Suppressor macrophage treated with lipopolysaccharide for 4 hours (primary cell): Measurements from ENCODE around the gene APOL1.
"Not testable (repeated sequence)": the region's sequence is repeated elsewhere in the genome, so short reads cannot be mapped to it uniquely, and the experiment has no call there.

Experiments
- DNase-seq: peaks from one replicate; pipeline ENCODE4 v3.0.0-alpha.2; 2020

Gene APOL1

DNA sequence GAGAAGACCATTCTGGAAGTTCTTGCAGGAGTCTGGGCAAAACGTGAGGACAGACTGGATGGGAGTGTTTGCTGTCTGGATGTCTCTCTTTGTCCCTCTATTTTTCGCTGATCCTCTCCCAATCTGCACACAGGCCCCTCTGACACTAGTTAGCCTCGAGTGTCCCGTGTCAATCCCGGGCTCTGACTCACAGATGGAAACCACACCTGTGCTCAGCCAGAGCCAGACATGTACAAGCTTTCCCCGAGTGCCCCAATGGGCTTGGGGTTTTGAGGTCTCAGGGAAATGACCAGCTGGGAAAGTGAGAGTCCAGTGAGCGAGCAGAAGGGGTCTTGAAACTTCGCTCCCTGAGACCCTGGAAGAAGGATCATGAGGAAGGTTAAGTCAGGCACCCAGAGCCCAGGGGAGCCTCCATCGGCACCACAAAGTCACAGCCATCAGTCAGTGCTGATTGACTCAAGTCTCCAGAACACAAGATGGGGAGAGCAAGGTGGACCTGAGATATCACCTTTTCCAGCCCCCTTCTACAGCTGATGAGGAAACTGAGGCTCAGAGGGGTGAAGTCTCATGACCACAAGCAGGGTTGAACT lies 27.5 kb upstream of the APOL1 start:
- no peak for DNase-seq

DNA sequence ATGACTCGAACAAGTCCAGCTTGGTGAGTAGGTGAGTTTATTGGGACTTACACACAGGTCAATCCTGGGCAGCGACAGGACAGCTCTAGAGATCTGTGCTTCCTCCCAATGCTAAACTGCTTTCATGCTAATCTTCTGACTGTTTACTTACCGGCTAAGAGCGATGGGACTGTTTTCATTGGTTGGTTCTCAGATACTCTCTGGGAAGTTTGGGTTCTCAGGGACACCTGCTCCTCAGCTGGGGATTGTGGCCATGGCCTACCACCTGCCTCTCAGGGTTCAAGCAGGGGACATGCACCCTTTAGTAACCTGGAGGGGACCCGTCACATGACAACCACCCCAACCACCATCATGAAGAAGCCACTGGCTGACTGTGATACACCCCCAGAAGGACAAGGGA lies 26.7 kb upstream of the APOL1 start:
- DNase-seq = no peak

DNA sequence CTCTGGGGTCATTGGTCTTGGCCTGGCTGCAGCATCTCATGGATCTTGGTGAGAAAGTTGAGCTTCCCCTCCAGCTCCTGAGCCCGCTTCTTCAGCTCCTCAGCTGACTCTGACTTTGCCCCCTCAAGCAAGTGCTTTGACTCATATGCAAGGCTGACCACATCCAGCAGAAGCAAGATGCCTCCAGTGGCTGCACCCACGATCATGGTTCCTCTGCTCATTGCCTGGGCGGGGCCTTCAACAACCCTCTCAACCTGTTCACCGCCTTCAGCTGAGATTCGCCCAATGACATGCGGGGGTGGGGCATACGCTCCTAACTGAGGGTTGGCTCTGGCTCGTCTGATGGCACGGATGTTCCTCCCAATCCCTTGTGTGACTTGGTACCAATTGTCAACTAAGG lies 25.5 kb upstream of the APOL1 start:
- DNase-seq = peak; percentile 28

DNA sequence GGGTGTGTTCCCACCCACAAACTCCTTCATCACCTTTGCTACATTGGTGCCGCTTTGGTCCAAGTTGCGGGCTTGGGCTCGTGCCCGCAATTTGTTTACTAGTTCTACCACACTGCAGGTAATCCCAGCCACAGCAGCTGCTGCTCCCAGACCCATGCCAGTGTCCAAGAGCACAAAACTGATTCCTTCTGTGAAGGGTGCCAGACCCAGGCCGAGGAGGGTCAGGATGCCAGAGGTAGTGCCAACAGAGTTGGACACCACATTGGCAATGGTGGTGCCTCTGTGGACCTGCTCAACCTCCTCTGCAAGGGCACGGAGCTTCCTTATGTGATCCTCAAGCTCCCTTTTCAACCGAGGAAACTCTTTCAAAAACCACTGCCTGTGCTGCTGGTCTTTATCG lies 25.1 kb upstream of the APOL1 start:
- no peak for DNase-seq

DNA sequence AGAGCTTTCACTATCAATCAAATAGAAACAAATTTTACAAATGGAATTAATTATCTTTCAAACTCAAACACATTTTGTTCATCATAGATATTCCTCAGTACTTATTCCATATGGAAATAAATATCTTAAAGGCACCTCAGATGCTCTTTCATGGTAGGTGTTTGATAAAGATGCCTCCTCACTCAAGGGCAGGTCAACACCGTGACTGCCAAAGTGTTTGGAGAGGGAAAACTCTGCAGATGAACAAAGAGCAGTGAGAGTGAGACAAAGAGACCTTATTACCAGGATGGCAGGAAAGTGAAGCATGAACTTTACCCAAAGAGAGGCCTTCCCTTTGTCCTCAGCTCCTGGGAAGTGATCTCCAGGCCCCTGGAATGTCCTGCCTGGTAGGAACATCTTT lies 24.6 kb upstream of the APOL1 start:
- not testable (repeated sequence) for DNase-seq

DNA sequence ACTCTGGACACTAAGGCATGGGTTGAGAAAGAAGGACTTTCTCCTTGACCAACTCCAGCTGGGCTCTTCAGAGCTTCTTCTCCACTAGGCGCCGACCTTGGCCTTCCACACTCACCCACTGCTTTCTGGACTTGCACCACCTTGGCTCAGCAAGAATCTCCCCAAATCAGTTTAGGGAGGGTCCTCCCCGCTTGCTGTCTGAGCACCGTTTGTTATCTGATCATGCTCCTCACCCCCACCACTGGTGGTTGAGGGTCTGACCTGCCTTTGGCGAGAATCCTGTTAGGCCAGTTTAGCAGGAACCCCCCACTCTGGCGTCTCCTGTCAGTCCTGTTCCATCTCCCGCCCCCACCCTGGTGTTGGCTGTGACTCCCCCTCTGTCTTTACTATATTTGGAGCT lies 24.0 kb upstream of the APOL1 start:
- DNase-seq = no peak

DNA sequence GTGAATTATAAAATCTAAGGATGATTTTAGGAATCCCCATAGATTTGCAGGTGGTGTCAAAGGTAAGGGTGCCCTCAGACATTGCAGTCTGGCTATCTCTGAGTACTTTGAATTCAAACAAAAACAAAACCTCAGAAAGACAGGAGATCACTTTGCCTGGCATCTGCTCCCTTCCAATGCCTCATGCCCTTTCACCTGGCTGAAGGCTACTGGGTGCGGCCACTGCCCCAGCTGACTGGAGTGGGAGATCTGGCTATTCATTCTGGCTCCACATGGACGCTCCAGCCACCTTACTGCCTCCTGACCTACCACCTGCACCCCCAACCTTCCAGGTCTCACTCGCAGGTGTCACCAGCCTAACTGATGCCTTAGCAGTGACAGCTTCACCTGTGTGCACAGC lies 23.3 kb upstream of the APOL1 start:
- DNase-seq = not testable (repeated sequence)

DNA sequence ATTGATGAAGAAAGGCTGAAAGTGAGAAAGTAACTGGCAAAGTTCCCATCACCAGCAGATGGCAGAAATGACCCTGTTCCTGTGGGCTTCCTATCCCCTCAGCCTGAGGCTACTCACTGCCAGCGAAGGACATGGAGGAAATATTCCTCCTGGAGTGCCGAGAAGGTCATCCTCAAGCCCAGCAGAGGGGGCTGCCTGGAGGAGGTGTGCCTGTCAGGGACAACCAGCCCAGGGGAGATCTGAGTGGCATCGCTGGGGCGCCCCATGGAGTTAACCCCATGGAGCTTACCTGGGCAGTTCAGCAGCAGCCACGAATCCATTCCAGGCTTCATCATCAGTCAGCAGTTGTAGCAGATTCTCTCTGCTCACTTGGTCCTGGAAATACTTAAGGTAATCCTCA lies 21.9 kb upstream of the APOL1 start:
- DNase-seq = not testable (repeated sequence)

DNA sequence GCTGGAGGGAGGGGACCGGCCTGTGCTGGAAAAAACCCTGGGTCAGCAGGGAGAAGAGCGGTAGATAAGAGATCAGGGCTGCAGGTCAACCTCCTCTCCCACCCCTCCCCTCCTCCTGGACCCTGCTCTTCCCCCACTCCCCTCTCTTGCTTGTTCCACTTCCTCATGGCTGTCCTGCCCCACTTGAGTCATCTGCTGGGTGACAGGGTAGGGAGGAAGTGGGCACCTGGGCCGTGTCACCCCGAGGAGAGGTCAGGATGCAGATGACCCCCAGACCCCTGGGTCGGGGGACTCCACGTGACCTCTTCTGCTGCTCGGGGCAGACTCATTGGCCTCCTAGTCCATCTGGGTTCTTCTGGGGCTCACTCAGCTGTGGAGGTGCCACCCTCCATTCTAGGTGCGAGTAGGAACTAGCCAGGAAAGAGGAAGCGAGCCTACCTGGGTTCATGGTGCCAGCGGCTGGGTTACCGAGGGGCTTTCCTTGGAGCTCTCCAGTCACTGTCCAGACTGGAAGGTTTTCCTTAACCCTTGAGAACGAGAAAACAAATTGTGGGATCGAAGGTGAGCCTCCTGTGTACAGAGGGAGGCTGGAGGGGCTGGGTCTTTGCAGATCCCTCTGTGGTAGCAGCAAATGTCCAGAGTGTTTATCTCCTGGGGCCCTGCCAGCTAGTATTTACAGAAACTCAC lies 20.1 kb upstream of the APOL1 start:
- no peak for DNase-seq

DNA sequence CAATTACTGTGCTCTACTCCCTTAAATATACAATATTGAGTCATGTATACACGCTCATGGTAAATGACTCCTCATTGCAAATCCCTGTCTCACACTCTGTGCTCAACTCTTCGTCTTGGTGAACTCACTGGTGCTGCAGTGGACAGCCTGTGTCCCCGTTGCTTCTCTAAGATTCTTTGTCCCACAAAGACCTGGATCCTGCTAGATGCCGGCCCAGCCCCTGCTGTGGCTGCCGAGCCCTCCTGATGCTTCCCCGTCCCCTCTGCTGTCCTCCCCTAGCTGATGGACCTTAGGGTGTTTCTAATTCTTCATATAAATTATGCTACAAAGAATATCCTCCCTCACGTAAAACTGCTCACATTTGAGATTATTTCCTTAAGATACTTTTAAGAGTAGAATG lies 19.1 kb upstream of the APOL1 start:
- no peak for DNase-seq

DNA sequence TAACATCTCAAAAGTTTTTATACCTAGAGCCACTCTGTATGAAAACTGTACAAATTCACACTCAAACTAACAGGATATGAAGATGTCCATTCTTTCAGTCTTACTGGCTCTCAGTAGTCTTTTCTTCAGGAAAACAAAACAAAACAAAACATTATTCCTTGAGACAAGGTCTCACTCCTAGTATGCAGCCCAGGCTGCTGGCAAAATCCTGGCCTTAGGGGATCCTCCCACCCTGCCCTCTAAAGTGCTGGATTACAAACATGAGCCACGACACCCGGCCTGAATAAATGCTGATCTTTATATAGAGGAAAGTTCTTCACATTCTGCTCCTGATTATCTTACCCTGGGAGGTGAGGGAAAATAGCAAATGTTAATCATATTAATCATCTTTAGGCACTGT lies 18.7 kb upstream of the APOL1 start:
- no peak for DNase-seq

DNA sequence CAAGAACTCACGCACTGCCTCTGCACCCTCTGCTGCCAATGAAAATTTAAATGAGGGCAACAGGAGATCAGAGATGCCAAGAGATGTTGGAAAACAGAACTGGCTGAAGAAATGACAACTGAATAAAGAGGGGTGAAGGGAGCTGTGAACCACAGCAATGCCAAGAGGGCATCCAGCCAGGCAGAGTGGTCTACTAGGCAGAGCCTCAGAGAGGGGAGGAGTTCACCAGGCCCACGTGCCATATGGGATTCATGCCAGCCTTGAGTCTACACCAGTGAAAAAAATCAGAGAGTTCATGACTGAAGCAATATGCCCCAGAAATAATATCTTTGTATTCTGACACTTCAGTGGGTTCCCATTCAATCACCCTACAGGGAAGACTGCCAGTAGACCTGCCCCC lies 18.0 kb upstream of the APOL1 start:
- no peak for DNase-seq

DNA sequence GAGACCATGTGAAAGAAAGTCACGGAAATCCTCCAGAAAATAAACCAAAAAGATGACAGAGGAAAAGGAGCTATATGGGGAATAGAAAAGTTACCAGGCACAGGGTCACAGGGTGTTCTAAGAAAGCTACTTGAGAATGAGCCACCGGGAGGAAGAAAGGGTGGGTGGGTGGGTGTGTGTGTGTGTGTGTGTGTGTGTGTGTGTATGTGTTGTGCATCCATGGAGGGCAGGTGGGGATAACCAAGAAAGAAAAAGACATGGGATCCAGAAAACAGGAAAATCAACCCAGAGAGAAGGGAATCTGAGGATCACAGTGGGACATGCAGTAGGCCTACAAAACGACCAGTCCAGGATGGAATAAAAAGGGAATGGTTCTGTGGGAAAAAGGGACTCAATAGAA lies 17.3 kb upstream of the APOL1 start:
- DNase-seq = no peak

DNA sequence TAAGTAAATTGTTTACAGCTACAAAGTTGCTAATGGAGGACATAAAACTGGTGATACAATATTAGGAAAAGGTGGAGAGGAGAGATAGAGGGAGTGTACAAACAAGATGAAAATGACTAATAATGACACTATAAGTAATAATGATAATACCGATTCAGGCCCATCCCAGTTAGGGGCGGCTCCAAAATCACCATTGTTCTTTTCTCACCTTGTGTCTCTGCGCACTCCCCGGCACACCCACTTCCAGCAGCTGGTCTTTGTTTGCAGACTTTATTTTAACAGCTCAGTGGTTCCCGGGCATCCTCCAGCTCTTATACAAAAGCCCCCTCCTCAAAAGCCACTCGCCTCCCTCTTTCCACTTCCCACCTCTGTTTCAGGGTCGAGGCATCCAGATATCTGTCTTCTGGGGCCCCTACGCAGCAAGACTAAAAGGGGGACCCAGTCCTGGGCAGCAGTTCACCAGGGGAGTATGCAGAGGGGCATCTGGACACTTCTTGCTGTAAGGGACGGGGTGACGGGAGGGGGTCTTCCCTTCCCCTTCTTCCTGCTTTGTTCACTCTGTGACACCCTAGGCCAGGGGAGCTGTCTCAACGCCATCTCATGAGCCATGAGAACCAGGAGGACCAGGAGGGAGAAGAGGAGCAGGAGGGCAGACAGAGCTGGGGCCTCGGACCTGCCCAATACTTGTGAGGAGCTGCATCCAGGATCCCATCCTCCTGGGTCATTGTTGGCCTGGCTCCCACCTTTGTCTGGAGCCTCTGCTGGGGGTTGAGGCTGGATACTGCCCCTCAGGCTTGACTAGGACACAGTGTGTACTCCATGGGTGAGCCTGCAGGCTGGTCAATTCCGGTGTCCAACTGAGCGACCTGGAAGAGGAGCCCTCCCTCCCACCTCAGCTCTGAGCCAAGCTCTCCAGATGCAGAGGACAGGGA lies 16.3 kb upstream of the APOL1 start:
- no peak for DNase-seq

DNA sequence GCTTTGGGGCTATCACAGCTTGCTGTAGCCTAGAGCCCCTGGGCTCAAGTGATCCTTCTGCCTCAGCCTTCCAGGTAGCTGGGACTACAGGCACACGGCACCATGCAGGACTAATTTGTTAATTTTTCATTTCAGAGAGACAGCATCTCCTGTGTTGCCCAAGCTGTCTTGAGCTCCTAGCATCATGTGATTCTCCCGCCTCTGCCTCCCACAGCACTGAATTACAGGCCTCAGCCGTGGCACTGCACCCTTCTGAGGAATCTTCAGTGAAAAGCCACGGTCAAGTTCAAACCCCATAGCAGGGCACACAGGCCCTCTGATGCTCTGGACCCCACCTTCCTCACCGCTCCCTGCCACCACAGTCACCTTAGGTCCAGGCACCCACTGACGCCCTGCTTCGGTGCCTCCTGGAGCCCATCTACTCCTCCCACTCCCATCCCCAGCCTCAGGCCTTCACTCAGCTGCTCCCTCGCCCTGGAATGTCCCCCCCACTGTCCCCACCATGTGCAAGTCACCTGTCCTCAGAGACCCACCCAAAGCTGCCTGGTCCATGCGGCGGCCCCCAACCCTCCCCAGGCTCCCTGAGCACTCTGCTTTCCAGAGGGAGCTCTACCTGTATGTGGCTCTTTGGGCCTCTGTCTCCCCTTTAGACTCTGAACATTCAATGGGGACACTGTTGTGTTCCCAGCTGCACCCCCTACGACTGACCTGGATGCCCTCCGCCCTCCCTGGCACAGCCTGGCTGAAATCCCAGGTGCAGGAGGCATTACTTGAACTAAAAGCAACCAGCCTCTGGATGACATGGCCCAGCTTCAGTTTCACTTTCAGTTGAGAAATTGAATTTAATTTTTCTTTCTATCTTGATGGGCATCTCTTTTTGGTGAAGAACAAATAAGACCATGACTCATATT lies 15.2 kb upstream of the APOL1 start:
- peak; percentile 74 for DNase-seq

DNA sequence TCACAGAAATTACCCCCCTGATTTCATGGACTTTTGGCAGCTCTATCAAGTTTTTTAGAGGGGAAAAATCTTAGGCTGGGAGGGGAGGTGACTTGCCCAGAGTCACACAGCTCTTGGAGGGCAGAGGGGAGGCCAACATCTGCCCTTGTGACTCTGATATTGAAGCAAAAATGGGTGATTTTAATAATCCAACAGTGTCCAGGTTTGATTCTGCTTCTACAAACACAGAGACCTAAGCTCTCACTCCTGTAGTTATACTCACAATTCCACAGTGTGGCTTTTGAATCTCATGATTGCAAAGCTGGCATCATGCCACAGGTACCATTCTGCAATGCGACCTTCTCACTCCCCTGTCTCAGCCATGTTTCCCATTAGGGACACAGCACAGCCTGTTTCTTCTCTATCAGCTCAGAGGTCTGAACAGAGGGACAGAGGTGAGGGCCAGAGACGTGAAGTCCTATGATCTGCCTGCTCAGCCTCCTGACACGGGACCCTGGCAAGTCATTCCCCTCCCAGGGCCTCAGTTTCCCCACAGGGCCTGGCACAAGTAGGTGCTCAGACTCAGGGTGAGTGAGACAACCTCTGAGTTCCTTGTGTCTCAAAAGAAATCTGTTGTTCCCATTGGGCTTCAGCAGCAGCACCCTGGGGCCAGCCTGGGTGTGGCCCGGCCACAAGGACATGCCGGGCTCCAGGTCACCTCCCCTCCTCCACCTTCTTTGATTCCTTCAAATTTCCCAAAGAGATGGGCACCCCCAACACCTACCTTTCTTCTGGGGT lies 14.4 kb upstream of the APOL1 start:
- peak; percentile 29 for DNase-seq

DNA sequence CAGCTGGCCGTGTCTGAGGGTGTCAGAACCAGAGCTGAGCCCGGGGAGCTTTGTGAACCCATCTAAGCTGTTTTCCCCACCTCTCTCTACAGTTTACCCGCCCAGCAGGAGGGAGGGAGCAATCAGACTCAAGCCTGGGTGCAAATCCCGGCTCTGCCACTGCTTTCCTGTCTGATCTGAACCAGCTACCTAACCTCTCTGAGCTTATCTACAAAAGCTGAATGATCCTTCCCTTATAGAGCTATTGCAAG lies 13.9 kb upstream of the APOL1 start:
- DNase-seq = no peak

DNA sequence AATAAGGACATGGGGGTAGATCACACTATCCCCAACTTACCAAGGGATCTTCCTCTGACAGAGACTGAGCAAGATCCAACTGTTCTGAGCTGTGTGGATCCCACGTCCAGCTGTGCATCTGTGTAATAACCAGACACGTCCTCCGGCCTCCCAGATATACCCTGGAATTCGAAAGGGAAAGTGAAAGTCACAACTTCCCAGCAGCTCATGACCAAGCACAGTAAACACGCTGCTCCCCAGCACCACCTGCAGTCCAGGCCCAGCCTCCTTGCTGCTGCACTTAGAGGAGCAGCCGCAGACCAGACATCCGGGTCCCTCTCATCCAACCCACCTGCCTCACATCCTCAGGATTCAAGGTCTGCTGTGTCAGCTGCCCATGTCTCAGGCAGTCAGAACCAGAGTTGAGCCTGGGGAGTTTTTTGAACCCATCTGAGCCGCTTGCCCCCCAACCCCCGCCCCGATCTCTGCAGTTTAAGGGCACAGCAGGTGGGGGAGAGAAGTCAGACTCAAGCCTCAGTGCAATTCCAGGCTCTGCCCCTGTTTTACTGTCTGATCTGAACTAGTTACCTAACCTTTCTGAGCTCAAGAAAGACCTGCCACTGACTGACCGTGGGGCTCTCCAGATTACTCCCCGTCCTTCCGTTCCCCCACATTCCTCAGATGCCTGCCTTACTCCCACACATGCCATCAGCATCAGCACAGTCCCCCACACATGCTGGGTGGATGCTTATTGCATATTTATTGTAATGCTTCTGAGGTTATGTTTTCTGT lies 13.3 kb upstream of the APOL1 start, which contains the start of gene APOL2:
APOL2 (minus strand) TSS at position 127 of the 771 bp plus-strand sequence. CDS start 6,365 bp downstream, outside the sequence.
- DNase-seq = peak; percentile 97

DNA sequence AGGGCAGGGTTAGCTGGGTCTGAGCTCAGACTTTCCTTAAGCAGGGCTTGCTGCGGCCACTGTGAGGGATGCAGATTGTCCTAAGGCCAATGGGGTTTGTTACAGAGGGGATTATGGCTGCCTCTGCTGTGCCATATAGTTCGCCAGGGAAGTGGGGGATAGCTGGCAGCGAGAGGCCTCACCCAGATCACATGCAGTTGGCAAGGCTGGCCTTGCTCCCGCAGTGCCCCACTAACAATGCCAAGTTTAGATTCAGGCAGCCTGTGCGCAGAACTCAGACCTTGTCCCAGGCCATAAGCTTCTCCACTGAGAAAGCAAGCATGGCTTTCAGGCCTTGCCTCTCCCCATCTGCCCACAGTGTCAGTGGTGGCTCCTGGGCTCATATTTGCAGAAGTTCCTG lies 8.9 kb upstream of the APOL1 start:
- no peak for DNase-seq

DNA sequence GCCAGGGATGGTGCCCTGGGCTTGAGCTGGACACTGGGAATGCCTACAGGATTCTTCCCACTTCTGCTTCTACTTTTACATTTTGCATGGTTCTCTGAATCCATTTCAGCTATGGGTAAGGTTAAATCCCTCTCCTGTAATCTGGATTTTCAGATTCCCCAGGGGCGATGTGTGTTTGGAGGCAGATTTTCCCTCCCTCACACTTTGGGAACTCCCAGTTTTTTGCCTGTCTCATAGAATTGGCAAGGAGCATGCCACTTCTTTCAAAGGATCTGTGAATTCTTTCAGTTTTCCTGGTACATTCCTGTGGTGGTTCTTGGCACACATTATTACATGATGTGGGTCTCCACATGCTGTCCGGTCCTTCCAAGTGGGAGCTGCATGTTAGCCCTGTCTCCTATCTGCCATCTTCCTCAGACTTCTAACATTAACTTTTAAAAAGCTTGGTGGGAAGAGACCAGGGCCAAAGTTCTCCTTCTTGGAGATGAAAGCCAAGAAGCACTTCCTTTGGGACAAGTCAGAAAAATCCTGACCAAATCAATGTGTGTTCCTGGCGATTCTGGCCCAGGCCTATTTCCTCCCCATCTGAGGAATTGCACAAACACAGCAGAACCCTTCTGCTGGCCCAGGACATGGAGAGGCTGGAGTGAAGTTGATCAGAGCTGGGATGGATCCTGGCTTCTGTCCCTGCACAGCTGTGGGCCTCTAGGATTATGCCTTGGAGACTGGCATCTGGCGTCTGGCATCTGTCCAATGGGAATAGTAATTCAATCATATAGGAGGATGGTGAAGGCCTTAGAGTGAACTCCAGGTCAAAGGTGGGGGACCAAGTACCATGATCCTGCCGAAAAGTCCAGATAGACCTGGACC lies 8.2 kb upstream of the APOL1 start:
- no peak for DNase-seq
